H9 (cell line): Measurements from ENCODE around the gene HS6ST3. TPM values are rescaled to one million over a fixed set of nuclear protein-coding genes. Genes with fewer than 3 reads are reported as not detected.
A peak's percentile ranks its signal among the peaks of the same experiment; 100 is the strongest.
"Not testable (repeated sequence)": the region's sequence is repeated elsewhere in the genome, so short reads cannot be mapped to it uniquely, and the experiment has no call there.

Experiments used
- DNase-seq: peaks from one replicate; pipeline ENCODE4 v3.0.0-alpha.2; 2017
- H2AFZ ChIP-seq: one replicate; pipeline ENCODE4 v1.6.1; 2013; ENCODE audit warnings: mild to moderate bottlenecking, low read length, control low read depth, moderate library complexity
- H2AK5ac ChIP-seq: 2 replicates; pipeline ENCODE4 v1.6.1; 2013; ENCODE audit warnings: low read length, control low read depth, mixed read lengths; ENCODE audit not compliant: insufficient read length
- H2BK120ac ChIP-seq: one replicate; pipeline ENCODE4 v1.6.1; 2013; ENCODE audit warnings: low read depth, mild to moderate bottlenecking, low read length, control low read depth, inconsistent platforms; ENCODE audit not compliant: poor library complexity, severe bottlenecking
- H2BK12ac ChIP-seq: 2 replicates; pipeline ENCODE4 v1.6.1; 2013; ENCODE audit warnings: low read length, control low read depth, mixed read lengths, low read depth; ENCODE audit not compliant: insufficient read length
- H2BK15ac ChIP-seq: 2 replicates; pipeline ENCODE4 v1.6.1; 2013; ENCODE audit warnings: low read depth, low read length, control low read depth
- H2BK20ac ChIP-seq: one replicate; pipeline ENCODE4 v1.6.1; 2013; ENCODE audit warnings: low read depth, mild to moderate bottlenecking, low read length, control low read depth, inconsistent platforms; ENCODE audit not compliant: poor library complexity, severe bottlenecking
- H2BK5ac ChIP-seq: 2 replicates; pipeline ENCODE4 v1.6.1; 2013; ENCODE audit warnings: low read length, control low read depth, mixed read lengths; ENCODE audit not compliant: insufficient read length
- H3K14ac ChIP-seq: 2 replicates; pipeline ENCODE4 v1.6.1; 2013; ENCODE audit warnings: low read length, control low read depth; ENCODE audit not compliant: insufficient read depth
- H3K18ac ChIP-seq: 2 replicates; pipeline ENCODE4 v1.6.1; 2013; ENCODE audit warnings: low read depth, mild to moderate bottlenecking, mixed read lengths, low read length, control low read depth; ENCODE audit not compliant: insufficient read length
- H3K23ac ChIP-seq: 2 replicates; pipeline ENCODE4 v1.6.1; 2013; ENCODE audit warnings: low read length, control low read depth, mixed read lengths, low read depth; ENCODE audit not compliant: insufficient read length
- H3K23me2 ChIP-seq: 2 replicates; pipeline ENCODE4 v1.6.1; 2013; ENCODE audit warnings: low read depth, mild to moderate bottlenecking, mixed read lengths, low read length, control low read depth; ENCODE audit not compliant: insufficient read length, poor library complexity, severe bottlenecking
- H3K27ac ChIP-seq: 2 replicates; pipeline ENCODE4 v1.5.1; 2013; ENCODE audit warnings: low read length, control low read depth, mixed read lengths, low read depth; ENCODE audit not compliant: insufficient read length
- H3K27me3 ChIP-seq: 2 replicates; pipeline ENCODE4 v1.6.1; 2013; ENCODE audit warnings: low read length, control low read depth, inconsistent platforms; ENCODE audit not compliant: insufficient read depth
- H3K4ac ChIP-seq: 2 replicates; pipeline ENCODE4 v1.6.1; 2013; ENCODE audit warnings: low read depth, mild to moderate bottlenecking, control low read depth, inconsistent platforms, low read length, moderate library complexity
- H3K4me1 ChIP-seq: 2 replicates; pipeline ENCODE4 v1.6.1; 2013; ENCODE audit warnings: low read length, control low read depth, inconsistent platforms; ENCODE audit not compliant: insufficient read depth
- H3K4me2 ChIP-seq: 2 replicates; pipeline ENCODE4 v1.6.1; 2013; ENCODE audit warnings: low read length, control low read depth, mixed read lengths; ENCODE audit not compliant: insufficient read length, insufficient read depth
- H3K56ac ChIP-seq: 2 replicates; pipeline ENCODE4 v1.6.1; 2013; ENCODE audit warnings: low read depth, mild to moderate bottlenecking, mixed read lengths, low read length, control low read depth; ENCODE audit not compliant: insufficient read length
- H3K79me1 ChIP-seq: 2 replicates; pipeline ENCODE4 v1.6.1; 2013; ENCODE audit warnings: low read depth, mild to moderate bottlenecking, moderate library complexity, low read length, control low read depth, inconsistent platforms; ENCODE audit not compliant: insufficient read depth, poor library complexity, severe bottlenecking
- H3K79me2 ChIP-seq: 2 replicates; pipeline ENCODE4 v1.6.1; 2013; ENCODE audit warnings: low read length, control low read depth, inconsistent platforms; ENCODE audit not compliant: insufficient read depth
- H3K9ac ChIP-seq: 2 replicates; pipeline ENCODE4 v1.6.1; 2013; ENCODE audit warnings: low read length, control low read depth, mixed read lengths; ENCODE audit not compliant: insufficient read length; ENCODE audit errors: extremely low read depth
- H3K9me3 ChIP-seq: one replicate; pipeline ENCODE4 v1.6.1; 2013; ENCODE audit warnings: low read depth, low read length, inconsistent platforms; ENCODE audit not compliant: control insufficient read depth
- H3T11ph ChIP-seq: one replicate; pipeline ENCODE4 v1.6.1; 2013; ENCODE audit warnings: mild to moderate bottlenecking, low read length, control low read depth, inconsistent platforms
- H4K20me1 ChIP-seq: one replicate; pipeline ENCODE4 v1.6.1; 2013; ENCODE audit not compliant: control insufficient read depth, insufficient read length, insufficient read depth
- H4K5ac ChIP-seq: 2 replicates; pipeline ENCODE4 v1.6.1; 2013; ENCODE audit warnings: low read depth, mild to moderate bottlenecking, mixed read lengths, low read length, control low read depth; ENCODE audit not compliant: insufficient read length
- H4K8ac ChIP-seq: replicated peaks from 2 replicates; pipeline ENCODE4 v1.6.1; 2013; ENCODE audit warnings: low read length, control low read depth, mixed read lengths, low read depth; ENCODE audit not compliant: insufficient read length
- H4K91ac ChIP-seq: 2 replicates; pipeline ENCODE4 v1.6.1; 2013; ENCODE audit warnings: low read depth, mild to moderate bottlenecking, moderate library complexity, mixed read lengths, low read length, control low read depth; ENCODE audit not compliant: insufficient read length
- H3K27ac Mint-ChIP-seq, 3 experiments: 2 replicates in 2 of 3; 3 replicates in 1 of 3; pipeline ENCODE4 v1.8.0; 2020 to 2021; ENCODE audit warnings: mixed read lengths in 3 of 3, mild to moderate bottlenecking in 1 of 3, moderate library complexity in 1 of 3
- H3K27me3 Mint-ChIP-seq: 2 replicates; pipeline ENCODE4 v1.8.0; 2021; ENCODE audit warnings: low read depth, mild to moderate bottlenecking, moderate library complexity, mixed read lengths
- H3K36me3 Mint-ChIP-seq, 3 experiments: 2 replicates in 2 of 3; 3 replicates in 1 of 3; pipeline ENCODE4 v1.8.0; 2020 to 2021; ENCODE audit warnings: low read depth in 3 of 3, mixed read lengths in 3 of 3; ENCODE audit not compliant: insufficient read depth in 1 of 3
- H3K4me1 Mint-ChIP-seq, 2 experiments: 2 replicates each; pipeline ENCODE4 v1.8.0; 2020; ENCODE audit warnings: mixed read lengths in 2 of 2
- H3K4me3 Mint-ChIP-seq, 2 experiments: 2 replicates in 1 of 2; 3 replicates in 1 of 2; pipeline ENCODE4 v1.8.0; 2020 to 2021; ENCODE audit warnings: mild to moderate bottlenecking in 2 of 2, mixed read lengths in 2 of 2, moderate library complexity in 1 of 2
- H3K9me3 Mint-ChIP-seq, 2 experiments: 2 replicates in 1 of 2; 3 replicates in 1 of 2; pipeline ENCODE4 v1.8.0; 2020; ENCODE audit warnings: mild to moderate bottlenecking in 2 of 2, mixed read lengths in 2 of 2, moderate library complexity in 1 of 2
- WGBS: extraction: QIAGEN DNeasy Blood & Tissue Kit; methylation state at CpG from one replicate; pipeline ENCODE4 v1.1.7; 2013; ENCODE audit warnings: missing lambda C conversion rate, low lambda C conversion rate, mixed read lengths; ENCODE audit not compliant: insufficient read length; ENCODE audit errors: extremely low coverage; 5-methylcytosine and 5-hydroxymethylcytosine counted together
- total RNA-seq: library from RNA; stranded (reverse); gene quantifications from 2 replicates; pipeline ENCODE4 v1.2.1, GENCODE V29; 2021

HS6ST3 gene
- total RNA-seq, 1 experiment from 2014 or later: 0.44 TPM

DNA sequence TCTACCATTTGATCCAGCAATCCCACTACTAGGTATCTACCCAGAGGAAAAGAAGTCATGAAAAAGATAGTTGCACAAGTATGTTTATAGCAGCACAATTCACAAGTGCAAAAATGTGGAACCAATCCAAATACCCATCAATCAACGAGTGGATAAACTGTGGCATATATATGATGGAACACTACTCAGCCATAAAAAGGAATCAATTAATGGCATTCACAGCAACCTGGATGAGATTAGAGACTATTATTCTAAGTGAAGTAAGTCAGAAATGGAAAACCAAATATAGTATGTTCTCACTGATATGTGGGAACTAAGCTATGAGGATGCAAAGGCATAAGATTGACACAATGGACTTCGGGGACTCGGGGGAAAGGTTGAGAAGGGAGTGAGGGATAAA, 38.0 kb upstream of the HS6ST3 start:
- DNase-seq, H3K23ac ChIP-seq, H3K18ac ChIP-seq, H3K27ac ChIP-seq, H2BK12ac ChIP-seq, H3K9me3 ChIP-seq, H4K8ac ChIP-seq, H3K4ac ChIP-seq, H3K9ac ChIP-seq, H2AK5ac ChIP-seq, H3K56ac ChIP-seq, H3K27me3 Mint-ChIP-seq, H3K27me3 ChIP-seq, H3K27ac Mint-ChIP-seq, H4K91ac ChIP-seq, H3T11ph ChIP-seq, H2BK20ac ChIP-seq, H2BK120ac ChIP-seq, H4K5ac ChIP-seq, H3K79me1 ChIP-seq, H3K4me1 ChIP-seq, H2AFZ ChIP-seq, H3K23me2 ChIP-seq, H4K20me1 ChIP-seq, H2BK5ac ChIP-seq, H2BK15ac ChIP-seq, H3K14ac ChIP-seq, H3K79me2 ChIP-seq: not testable (repeated sequence)
- no CpG with 5 or more reads among the region's 3 CpGs for WGBS
- peak overlapping the region; percentile 77 for H3K4me2 ChIP-seq
- peaks cover 7 to 14% of the 10 kb centered on the region in 2 experiments for H3K9me3 Mint-ChIP-seq
- peak overlapping the region; percentile 93 to 95 for H3K4me3 Mint-ChIP-seq
- peaks cover 23 to 27% (median 25%) of the 10 kb centered on the region in 3 experiments for H3K36me3 Mint-ChIP-seq
- H3K4me1 Mint-ChIP-seq: peaks cover 10 to 18% of the 10 kb centered on the region in 2 experiments
